HG03108 (cell line): ENCODE results near the gene ADISSP.
A peak's percentile ranks its signal among the peaks of the same experiment; 100 is the strongest.
"Not testable (repeated sequence)": the region's sequence is repeated elsewhere in the genome, so short reads cannot be mapped to it uniquely, and the experiment has no call there.

Experiments
- ATAC-seq: cut with Tn5 transposase; IDR thresholded peaks from one replicate; pipeline ENCODE4 v1.9.1; 2021; ENCODE audit warnings: moderate library complexity; ENCODE audit not compliant: unreplicated experiment

Gene ADISSP

DNA sequence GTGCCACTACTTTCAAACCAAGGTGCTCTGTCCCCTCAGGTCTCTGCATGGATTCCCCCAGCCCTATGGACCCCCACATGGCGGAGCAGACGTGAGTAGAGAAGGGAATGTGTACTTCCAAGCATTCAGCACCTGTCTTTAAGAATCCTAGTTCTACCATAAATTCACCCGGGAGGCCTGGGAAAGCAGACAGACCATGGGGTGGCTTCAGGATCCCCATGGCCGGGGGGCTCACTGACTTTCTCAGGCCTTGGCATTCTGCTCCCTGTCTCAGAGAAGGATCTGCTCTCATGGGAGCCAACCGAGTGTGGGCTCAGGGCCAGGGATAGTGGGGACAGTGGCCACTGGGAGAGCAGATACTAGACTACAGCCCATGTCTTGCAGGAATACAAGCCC lies 30.8 kb upstream of the ADISSP start:
- ATAC-seq: no peak

DNA sequence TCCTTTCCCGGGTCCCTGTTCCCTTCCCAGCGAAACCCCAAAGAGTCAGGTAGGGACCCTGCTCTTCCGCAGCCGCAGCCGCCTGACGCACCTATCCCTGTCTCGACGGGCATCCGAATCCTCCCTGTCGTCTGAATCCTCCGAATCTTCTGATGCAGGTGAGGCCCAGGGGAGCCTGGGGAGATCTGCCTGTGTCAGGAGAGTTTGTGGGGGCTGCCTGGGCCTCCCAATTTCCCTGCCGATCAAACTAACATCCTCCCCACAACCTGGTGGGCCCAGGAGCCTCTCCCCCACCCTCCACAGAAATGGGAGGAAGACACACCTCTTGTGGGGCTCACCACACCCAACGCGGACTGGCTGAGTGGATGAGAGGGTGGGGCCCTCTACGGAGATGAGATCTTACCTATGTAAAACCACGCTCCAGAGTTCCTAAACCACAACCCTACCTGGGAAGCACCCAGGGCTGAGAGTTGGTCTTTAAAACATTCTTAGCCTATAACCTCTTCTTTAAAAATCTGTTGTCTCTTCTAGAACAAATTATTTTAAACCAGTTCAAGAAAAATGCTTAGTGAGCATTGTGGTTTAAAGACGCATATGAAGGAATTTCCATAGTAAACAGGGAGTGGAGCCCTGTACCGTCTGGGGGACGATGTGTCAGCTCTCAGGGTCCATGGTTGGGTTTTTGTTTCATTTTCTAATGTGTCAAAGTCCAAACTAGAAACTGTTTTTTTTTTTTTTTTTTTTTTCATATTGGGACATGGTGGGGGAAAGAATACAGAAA lies 30.2 kb upstream of the ADISSP start:
- ATAC-seq: no peak

DNA sequence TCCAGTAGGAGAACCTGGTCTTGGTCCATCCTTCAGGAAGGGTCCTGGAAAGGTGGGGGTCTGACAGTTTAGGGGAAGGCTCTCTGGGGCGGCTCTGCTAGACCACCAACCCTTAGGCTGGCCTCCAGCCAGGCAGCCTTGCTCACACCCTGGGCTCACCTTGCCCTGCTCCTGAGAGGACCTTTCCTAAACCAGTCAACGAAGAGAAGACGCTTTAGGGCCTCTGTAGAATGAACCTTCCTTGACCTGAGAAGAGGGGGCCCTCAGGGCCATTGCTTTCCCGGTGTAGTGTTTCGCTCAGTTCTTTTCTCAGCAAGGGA lies 29.6 kb upstream of the ADISSP start:
- no peak for ATAC-seq

DNA sequence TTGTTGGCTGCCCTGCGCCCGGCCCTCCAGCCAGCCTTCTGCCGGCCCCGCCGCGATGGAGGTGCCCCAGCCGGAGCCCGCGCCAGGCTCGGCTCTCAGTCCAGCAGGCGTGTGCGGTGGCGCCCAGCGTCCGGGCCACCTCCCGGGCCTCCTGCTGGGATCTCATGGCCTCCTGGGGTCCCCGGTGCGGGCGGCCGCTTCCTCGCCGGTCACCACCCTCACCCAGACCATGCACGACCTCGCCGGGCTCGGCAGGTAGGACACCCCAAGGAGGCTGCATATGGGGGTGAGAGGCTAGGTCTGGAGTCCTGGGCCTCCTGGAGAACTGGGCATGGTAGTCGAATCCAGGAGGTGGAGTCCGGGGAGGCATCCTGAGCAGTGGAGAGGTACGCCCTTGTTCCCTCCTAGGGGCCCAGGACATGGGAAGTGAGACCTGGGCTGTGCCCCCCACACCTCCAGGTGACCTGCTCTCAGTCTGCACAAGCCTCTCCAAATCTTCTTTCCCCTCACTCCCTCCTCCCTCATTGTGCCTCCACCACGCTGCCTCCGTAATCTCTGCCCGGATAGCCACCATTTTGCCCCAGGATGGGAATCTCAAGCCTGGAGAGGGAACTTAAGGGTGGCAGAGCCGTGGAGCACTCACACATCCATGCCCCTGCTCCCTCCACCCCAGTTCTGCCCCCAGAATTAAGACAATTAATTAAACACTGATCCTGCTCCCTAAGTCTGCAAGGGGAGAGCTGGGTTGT lies 29.1 kb upstream of the ADISSP start:
- peak; percentile 2 for ATAC-seq

DNA sequence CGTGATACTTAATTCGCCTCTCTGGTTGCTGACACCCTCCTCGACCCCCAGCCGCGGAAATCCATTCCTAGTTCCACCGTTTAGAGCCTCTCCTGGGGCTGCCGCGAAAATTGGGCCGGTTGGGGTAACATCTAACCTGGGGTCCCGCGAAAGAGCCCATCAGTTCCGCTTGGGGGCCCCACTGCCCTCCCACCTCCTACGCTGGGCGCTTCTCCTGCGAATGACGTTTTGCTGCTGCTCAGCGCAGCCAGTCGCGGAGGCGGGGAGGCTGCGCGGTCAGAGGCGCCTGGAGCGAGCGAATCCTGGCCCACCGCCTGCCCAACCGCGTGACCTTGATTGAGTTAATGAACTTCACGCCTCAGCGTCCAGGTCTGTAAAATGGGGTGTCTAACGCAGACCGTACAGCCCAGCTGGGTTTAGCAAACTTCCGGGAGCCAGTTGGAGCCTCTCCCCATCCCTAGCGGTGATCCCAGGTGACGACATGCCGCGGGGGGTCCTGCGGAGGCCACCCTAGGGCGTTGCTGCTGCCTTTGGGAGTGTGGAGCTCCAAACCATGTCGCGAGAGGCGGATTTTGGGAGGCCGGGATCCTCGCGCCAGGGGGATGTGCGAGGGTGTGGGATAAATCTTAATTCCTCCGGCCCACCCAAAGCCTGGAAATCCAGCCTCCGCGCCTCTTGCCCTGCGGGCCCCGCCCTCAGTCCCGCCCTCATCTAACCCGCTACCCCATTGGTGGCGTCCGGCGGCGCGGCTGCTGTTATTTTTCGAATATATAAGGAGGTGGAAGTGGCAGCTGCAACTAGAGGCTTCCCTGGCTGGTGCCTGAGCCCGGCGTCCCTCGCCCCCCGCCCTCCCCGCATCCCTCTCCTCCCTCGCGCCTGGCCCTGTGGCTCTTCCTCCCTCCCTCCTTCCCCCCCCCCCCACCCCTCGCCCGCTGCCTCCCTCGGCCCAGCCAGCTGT lies 28.2 kb upstream of the ADISSP start, which contains the start of gene CDC25B:
Gene CDC25B, plus strand, starts transcription at position 800 of the 958 bp plus-strand sequence. CDS start 222 bp downstream, outside the sequence.
- ATAC-seq: peak; percentile 53

DNA sequence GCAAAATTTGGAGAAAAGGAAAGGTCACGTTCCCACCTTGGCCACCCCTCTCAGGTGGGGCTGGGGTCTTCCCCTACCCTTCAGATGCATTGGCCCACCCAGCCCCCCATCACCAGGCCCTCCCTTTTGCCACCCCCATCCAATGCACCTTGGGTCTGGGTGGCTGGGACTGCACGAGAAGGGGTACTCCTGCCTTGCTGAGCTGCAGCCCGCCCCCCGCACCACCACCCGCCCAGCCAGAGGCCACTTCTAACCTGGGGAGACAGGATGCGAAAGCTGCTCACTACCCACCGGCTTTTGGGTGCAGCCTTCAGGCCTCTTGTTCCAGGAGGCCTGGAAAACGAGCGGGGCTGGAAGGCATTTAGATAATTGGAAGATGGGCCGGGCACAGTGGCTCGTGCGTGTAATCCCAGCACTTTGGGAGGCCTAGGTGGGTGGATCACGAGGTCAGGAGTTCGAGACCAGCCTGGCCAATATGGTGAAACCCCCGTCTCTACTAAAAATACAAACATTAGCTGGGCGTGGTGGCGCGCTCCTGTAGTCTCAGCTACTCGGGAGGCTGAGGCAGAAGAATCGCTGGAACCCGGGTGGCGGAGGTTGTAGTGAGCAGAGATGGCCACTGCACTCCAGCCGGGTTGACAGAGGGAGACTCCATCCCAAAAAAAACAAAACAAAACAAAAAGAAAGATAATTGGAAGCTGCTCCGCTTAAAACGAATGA lies 27.3 kb upstream of the ADISSP start:
- ATAC-seq: no peak

DNA sequence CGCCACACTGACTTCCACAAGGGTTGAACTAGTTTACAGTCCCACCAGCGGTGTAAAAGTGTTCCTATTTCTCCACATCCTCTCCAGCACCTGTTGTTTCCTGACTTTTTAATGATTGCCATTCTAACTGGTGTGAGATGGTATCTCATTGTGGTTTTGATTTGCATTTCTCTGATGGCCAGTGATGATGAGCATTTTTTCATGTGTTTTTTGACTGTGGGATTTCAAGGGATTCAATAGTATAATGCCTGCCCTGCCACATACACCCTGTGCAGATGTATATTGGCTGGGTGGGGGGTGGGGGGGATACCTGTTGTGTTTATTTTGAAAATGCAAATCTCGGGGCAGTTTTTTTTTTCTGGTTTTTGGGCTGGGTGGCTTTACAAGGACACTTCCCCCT lies 26.6 kb upstream of the ADISSP start:
- ATAC-seq: not testable (repeated sequence)

DNA sequence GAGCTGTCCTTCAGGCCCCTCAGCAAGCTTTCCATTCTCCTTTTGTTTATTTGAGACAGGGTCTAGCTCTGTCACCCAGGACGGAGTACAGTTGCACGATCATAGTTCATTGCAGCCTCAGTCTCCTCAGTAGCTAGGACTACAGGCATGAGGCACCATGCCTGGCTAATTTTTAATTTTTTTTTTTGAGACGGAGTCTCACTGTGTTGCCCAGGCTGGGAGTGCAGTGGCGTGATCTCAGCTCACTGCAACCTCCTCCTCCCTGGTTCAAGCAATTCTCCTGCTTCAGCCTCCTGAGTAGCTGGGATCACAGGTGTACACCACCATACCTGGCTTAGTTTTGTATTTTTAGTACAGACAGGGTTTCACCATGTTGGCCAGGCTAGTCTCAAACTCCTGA lies 21.6 kb upstream of the ADISSP start:
- ATAC-seq: not testable (repeated sequence)

DNA sequence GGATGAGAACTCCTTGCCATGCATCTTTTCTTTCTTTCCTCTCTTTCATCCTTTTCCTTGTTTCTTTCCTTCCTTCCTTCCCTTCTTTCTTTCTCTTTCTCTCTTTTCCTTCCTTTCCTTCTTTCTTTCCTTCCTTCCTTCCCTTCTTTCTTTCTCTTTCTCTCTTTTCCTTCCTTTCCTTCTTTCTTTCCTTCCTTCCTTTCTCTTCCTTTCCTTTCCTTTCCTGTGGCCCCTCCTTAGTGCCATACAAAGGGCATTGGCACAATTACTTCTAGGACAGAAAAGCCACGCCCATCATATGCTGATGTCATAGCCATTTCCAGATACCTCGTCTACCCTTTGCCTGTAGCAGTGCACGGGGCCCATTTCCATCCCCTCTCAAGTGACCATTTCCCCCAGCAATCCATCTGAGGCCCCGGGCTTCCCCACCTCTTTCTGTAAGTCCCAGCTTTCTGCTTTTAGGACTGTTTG lies 21.2 kb upstream of the ADISSP start:
- no peak for ATAC-seq

DNA sequence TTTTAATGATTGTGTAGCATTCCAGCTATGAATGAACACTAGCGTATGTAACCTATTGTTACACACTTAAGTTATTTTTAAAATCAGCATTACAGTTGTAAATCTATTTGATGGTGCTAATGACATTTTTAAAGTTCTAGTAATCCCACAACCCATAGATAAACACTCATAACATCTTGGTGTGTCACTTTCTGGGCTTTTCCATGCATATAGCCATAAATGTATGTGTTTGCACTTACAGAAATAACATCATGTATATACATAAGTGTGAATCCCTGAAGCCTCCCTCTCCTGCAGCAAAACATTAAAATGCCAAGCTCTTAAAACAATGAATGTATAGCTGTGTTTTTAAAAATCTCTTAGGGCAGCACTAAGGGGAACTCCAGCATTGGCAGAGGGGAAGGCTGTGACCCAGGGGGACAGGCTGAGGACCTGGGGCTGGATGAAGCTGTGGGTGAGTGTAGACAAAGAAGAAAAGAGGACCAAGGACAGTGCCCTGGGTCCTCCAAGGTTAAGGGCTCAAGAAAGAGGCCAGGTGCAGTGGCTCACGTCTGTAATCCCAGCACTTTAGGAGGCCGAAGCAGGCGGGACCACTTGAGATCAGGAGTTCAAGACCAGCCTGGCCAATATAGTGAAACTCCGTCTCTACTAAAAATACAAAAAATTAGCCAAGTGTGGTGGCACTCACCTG lies 19.9 kb upstream of the ADISSP start:
- ATAC-seq: no peak

DNA sequence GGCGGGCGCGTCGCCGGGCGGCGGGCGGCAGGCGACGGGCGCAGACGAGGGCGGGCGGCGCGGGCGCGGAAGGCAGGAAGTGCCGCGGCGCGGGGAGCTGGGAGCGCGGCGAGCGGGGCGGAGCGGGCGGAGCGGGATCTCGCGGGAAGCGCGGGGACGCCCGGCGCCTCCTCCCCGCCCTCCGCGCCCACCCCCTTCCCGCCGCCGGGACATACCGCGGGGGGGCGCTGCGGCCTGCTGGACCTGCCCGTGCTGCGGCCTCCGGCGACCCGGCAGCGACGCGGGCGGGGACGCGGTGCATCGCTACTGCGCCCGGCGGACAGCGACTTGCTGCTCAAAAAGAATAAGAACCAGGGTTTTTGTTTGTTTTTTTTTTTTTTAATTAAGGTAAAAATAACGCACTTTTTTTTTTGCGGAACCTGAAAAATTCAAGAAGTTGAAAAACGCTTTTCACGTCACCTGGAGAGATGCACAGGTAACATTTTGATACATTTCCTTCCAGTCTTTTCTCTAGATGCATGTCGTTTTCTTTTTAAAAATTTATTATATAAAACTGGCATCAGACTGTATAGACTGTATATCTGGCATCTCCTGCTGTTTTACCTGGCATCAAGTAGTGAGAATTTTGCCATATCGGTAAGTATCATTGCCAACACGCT lies 19.2 kb upstream of the ADISSP start, which contains the start of gene CENPB:
Gene CENPB, minus strand, starts transcription at position 76 of the 659 bp plus-strand sequence. CDS start 257 bp downstream, outside the sequence.
- peak; percentile 81 for ATAC-seq

DNA sequence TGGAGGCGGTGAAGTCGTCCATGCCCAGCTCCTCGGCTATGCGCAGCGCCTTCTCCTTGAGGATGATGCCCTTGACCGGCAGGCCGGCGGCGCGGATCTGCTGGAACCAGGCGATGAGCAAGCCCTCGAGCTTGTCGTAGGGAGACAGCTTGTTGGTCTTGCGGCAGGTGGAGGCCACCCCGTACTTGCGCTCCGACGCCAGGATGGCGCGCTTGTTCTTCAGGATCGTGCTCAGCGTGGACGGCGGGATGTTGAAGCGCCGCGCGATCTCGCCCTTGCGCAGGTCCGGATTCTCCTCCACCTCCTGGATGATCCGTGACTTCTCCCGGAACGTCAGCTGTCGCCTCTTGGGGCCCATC lies 18.6 kb upstream of the ADISSP start:
- ATAC-seq: no peak

DNA sequence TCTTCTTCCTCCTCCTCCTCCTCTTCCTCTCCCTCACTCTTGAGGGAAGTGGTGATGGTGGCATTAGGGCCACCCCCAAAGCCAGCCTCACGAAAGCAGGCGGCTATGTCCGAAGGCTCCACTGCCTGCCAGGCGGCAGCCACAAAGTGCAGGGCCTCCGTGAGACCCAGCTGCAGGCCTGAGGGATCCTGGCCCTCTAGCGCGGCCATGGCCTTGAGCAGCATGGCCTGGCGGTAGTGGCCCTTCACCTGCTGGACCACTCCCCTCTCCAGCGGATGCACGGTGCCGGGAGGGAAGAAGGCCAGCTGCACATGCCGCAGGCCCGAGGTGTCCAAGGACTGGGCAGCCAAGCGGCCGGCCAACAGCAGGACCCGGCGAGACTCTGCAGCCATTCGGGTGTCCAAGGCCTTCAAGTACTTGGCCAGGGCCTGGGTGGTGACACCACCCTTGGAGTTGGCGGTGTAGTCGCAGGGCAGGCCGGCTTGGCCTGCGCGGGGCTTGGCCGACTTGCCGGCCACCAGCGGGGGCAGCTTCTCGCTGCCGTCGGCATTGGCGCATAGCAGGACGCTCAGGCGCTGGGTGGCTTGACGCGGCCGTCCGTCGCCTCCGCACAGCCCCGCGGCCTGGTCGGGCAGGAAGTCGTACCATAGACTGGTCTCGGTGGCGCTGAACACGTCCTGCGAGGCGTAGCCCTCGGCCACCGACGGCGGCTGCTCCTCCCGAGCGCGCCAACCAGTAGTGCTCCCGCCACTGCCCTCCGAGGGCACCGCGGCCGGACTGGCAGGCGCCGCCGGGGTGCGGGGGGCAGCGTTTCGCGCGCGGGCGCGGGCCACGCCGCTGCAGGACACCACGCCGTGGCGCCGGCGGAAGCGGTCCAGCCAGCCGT lies 17.9 kb upstream of the ADISSP start:
- ATAC-seq: no peak

DNA sequence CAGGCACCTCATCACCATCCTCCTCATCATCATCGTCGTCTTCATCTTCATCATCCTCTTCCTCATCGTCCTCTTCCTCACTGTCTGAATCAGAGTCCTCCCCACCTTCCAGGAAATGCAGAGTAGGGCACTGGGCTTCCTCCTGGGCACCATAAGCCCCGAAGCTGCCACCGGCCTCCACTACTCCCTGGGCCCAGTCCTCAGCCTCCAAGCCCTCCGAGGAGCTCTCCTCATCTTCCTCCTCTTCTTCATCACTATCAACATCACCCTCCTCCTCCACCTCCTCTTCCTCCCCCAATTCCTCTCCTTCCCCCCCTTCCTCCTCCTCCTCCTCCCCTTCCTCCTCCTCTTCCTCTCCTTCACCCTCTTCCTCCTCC lies 17.3 kb upstream of the ADISSP start:
- ATAC-seq: no peak

DNA sequence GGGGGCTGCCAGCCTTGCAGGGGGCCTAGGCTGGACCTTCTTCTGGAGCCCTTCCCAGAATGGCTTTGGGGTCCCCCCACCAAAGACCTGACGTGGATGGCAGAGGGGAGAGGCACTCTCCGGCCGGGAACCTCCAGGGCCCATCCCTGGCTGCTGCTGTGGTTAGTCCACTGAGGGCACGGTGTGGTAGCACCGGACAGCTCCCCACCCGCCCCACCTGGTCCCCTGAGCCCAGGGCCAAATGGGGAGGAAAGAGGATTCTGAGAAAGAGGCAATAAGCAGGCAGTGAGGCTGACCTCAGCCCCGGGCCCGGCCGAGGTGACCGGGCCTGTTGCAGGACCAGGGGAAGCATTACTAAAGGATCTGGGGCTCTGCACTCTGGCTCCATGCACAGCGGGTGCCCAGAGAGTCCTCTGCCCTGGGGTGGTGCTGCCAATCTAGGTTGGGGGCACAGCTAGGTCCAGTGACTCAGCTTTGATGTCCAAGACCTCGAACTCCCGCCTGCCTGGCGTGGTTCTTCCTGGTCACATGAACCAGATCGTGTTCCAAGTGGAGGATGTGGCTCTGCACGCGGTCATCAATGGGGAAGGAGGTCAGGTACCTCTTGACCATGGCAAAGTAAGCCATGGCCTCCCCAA lies 16.8 kb upstream of the ADISSP start:
- no peak for ATAC-seq

DNA sequence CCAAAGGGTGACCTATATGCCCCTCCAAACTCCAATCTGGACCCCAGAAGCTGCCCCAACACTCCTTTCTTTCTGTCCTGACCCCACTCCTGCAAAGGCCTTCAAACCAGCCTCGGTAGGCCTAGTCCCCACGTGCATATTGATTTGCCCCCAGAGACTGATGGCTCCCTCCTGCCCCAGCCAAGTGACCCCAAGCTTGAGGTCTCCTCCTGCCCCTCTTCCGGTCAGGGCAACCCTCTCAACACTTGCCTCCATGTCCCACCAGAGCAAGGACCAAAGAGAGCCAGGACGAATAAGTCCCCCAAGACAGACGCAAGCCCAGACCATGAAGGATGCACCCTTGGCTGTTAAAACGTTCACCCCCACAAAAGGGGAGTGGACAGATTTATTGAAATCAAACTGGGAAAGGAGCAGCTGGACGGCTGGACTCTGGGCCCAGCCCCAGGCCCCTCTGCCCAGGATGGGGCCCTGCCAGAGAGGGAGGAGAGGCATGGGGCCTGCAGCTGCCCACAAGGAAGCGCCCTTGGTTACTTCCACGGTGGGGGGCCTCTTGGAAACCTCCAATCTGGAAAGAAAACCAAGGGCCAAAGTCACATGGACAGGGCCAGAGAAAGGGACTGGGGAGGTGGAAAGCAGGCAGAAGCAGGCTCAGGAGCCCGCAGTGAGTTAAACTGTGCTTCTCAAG lies 16.1 kb upstream of the ADISSP start:
- no peak for ATAC-seq

DNA sequence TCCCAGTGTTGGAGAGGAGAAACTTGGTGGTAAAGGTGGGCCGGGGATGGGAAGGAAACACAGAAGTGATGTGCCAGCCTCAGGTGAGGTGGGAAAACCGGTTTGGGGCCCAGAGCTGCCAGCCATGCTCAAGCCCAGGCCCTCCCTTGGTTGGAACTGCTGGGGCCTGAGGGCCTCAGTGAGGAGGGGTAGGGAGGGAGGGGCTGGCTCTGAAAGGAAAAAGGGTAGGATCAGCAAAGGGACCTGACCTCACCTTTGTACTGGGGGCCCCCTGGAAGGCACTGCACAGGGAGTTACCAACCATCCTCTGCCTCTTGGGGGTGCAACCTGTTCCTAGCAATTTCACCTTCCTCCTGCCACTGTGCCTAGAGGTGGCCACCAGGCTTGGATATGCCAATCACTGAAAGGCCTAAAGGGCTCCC lies 15.5 kb upstream of the ADISSP start:
- no peak for ATAC-seq
